GM19025 (cell line): ENCODE data around the gene DYDC2.
"Not testable (repeated sequence)": the region's sequence is repeated elsewhere in the genome, so short reads cannot be mapped to it uniquely, and the experiment has no call there.

Source experiments
- ATAC-seq: cut with Tn5 transposase; IDR thresholded peaks from one replicate; pipeline ENCODE4 v1.9.1; 2021; ENCODE audit warnings: mild to moderate bottlenecking, low read depth, moderate library complexity; ENCODE audit not compliant: unreplicated experiment

The DYDC2 gene

GRCh38 chr10:80411681-80412220, 55.2 kb downstream of the DYDC2 start:
- ATAC-seq: no peak

GRCh38 chr10:80412486-80412885, 55.9 kb downstream of the DYDC2 start:
- no peak for ATAC-seq

GRCh38 chr10:80413271-80413996, 56.9 kb downstream of the DYDC2 start:
- ATAC-seq: no peak

- ATAC-seq: no peak
Measured at GRCh38 chr10:80414142-80414895, 57.7 kb downstream of the DYDC2 start.

GRCh38 chr10:80415734-80416478, 59.3 kb downstream of the DYDC2 start:
- ATAC-seq: no peak

- no peak for ATAC-seq
Measured at GRCh38 chr10:80416479-80417098, 60.0 kb downstream of the DYDC2 start.

GRCh38 chr10:80417256-80417655, 60.7 kb downstream of the DYDC2 start:
- ATAC-seq: not testable (repeated sequence)
